Cerebellar nuclear complex (tissue), 1 donor: ENCODE measurements around the gene TBC1D2B.

Source experiments
- DNase-seq, 2 experiments: peaks; one replicate each; lab custom pipeline; 2025; lab: John Stamatoyannopoulos, UW

TBC1D2B gene

GRCh38 chr15:78054518-78054917 is 23.0 kb downstream of the TBC1D2B start:
- DNase-seq: no peak

GRCh38 chr15:78052545-78052944 is 25.0 kb downstream of the TBC1D2B start:
- no peak for DNase-seq

- DNase-seq: no peak
Measured at GRCh38 chr15:78052001-78052401, 25.5 kb downstream of the TBC1D2B start.

- no peak for DNase-seq
Measured at GRCh38 chr15:78051596-78051995, 25.9 kb downstream of the TBC1D2B start.

- DNase-seq: no peak
Measured at GRCh38 chr15:78050826-78051225, 26.7 kb downstream of the TBC1D2B start.

GRCh38 chr15:78050441-78050809 is 27.1 kb downstream of the TBC1D2B start:
- DNase-seq: no peak

- DNase-seq: no peak
Measured at GRCh38 chr15:78049691-78050440, 27.6 kb downstream of the TBC1D2B start.

- no peak for DNase-seq
Measured at GRCh38 chr15:78048628-78048920, 28.9 kb downstream of the TBC1D2B start.

GRCh38 chr15:78047761-78048627 is 29.5 kb downstream of the TBC1D2B start:
- no peak for DNase-seq

GRCh38 chr15:78046796-78047341 is 30.6 kb downstream of the TBC1D2B start:
- no peak for DNase-seq

- no peak for DNase-seq
Measured at GRCh38 chr15:78045189-78045588, 32.3 kb downstream of the TBC1D2B start.

GRCh38 chr15:78044407-78045155 is 32.9 kb downstream of the TBC1D2B start:
- DNase-seq: no peak

- no peak for DNase-seq
Measured at GRCh38 chr15:78041946-78042345, 35.6 kb downstream of the TBC1D2B start.

- DNase-seq: no peak
Measured at GRCh38 chr15:78040653-78041244, 36.8 kb downstream of the TBC1D2B start.

- DNase-seq: no peak
Measured at GRCh38 chr15:78038585-78039247, 38.8 kb downstream of the TBC1D2B start.

- DNase-seq: no peak
Measured at GRCh38 chr15:78037779-78038305, 39.7 kb downstream of the TBC1D2B start.

GRCh38 chr15:78037328-78037727 is 40.2 kb downstream of the TBC1D2B start:
- no peak for DNase-seq

- DNase-seq: no peak
Measured at GRCh38 chr15:78035861-78036476, 41.5 kb downstream of the TBC1D2B start.

GRCh38 chr15:78035321-78035751 is 42.2 kb downstream of the TBC1D2B start:
- DNase-seq: no peak

GRCh38 chr15:78034495-78035191 is 42.9 kb downstream of the TBC1D2B start:
- no peak for DNase-seq
